ENCODE results near the gene EXOC3L4. TPM values are rescaled to one million over a fixed set of nuclear protein-coding genes. Genes with fewer than 3 reads are reported as not detected.

The EXOC3L4 gene
- total and polyA plus RNA-seq, 9 of the 15 experiments (the other 6 are each of a cell fraction or from before 2014, with no cell fraction given), result 0.10 to 6.7 (median 0.98) TPM; not detected in 1

DNA sequence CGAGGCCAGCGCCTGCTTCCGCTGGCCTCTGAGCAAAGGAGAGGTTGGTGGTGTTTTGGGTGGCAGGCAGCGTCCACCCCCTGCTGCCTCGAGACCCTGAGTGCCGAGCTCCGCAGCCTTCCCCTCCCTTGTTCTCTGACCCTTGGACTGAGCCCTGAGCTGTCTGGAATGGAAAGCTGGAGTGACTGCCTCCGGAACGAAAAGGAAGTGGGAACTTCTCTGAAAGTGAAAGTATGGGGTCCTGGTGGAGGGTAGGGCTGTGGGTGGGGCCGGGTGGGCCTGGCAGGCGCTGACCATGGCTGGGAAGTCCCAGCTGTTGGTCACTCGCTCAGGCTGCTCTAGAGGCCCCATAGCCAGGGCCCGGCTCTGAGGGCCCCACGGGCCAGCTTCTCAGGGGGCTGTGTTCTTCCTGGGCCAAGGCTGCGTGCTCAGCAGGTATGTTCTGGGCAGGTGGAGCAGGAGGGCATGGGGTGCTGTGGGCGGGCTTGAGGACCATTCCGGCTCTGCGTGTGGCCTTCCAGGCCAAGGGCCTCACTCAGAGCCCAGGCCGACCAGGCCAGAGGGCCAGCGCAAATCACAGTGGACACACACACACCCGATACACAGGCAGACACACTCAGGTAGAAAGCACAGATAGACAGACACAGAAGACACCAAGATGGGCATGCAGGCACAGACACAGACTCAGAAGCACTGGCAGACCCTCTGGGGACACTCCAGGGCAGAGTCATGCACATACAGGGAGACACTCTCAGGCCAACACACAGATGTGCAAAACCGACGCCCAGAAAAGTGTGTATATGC, at the start of gene EXOC3L4 (continued):
- no peak for TF ChIP-seq TEAD4 (IDR thresholded peaks at IDR 0.05; ENCODE audit: low read length)
- no peak for TF ChIP-seq TEAD4 (CRISPR knock-in tag; IDR thresholded peaks at IDR 0.05; ENCODE audit: borderline replicate concordance)
- TF ChIP-seq HMG20A (CRISPR knock-in tag; conservative IDR thresholded peaks at IDR 0.05), result no peak
- no peak for TF ChIP-seq KLF1 (tag; IDR thresholded peaks at IDR 0.05)
- TF ChIP-seq NCOR1 (IDR thresholded peaks at IDR 0.05), result no peak
- TF ChIP-seq, protein P1, sequence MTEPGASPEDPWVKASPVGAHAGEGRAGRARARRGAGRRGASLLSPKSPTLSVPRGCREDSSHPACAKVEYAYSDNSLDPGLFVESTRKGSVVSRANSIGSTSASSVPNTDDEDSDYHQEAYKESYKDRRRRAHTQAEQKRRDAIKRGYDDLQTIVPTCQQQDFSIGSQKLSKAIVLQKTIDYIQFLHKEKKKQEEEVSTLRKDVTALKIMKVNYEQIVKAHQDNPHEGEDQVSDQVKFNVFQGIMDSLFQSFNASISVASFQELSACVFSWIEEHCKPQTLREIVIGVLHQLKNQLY (CRISPR knock-in tag; conservative IDR thresholded peaks at IDR 0.05), result no peak
- TF ChIP-seq JUN (IDR thresholded peaks at IDR 0.05; ENCODE audit: borderline replicate concordance, low read depth, low read length), result no peak
- no peak for TF ChIP-seq JUN (CRISPR knock-in tag; IDR thresholded peaks at IDR 0.05; ENCODE audit: borderline replicate concordance)
- TF ChIP-seq, protein P2, sequence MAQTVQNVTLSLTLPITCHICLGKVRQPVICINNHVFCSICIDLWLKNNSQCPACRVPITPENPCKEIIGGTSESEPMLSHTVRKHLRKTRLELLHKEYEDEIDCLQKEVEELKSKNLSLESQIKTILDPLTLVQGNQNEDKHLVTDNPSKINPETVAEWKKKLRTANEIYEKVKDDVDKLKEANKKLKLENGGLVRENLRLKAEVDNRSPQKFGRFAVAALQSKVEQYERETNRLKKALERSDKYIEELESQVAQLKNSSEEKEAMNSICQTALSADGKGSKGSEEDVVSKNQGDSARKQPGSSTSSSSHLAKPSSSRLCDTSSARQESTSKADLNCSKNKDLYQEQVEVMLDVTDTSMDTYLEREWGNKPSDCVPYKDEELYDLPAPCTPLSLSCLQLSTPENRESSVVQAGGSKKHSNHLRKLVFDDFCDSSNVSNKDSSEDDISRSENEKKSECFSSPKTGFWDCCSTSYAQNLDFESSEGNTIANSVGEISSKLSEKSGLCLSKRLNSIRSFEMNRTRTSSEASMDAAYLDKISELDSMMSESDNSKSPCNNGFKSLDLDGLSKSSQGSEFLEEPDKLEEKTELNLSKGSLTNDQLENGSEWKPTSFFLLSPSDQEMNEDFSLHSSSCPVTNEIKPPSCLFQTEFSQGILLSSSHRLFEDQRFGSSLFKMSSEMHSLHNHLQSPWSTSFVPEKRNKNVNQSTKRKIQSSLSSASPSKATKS (CRISPR knock-in tag; IDR thresholded peaks at IDR 0.05), result no peak
- TF ChIP-seq ZBTB7A (IDR thresholded peaks at IDR 0.05; ENCODE audit: borderline replicate concordance, control insufficient read depth, low read depth, low read length), result no peak
- TF ChIP-seq, protein P3, sequence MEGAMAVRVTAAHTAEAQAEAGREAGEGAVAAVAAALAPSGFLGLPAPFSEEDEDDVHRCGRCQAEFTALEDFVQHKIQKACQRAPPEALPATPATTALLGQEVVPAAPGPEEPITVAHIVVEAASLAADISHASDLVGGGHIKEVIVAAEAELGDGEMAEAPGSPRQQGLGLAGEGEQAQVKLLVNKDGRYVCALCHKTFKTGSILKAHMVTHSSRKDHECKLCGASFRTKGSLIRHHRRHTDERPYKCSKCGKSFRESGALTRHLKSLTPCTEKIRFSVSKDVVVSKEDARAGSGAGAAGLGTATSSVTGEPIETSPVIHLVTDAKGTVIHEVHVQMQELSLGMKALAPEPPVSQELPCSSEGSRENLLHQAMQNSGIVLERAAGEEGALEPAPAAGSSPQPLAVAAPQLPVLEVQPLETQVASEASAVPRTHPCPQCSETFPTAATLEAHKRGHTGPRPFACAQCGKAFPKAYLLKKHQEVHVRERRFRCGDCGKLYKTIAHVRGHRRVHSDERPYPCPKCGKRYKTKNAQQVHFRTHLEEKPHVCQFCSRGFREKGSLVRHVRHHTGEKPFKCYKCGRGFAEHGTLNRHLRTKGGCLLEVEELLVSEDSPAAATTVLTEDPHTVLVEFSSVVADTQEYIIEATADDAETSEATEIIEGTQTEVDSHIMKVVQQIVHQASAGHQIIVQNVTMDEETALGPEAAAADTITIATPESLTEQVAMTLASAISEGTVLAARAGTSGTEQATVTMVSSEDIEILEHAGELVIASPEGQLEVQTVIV (CRISPR knock-in tag; IDR thresholded peaks at IDR 0.05; ENCODE audit: borderline replicate concordance), result no peak
